ENCODE data around the gene PITX2. TPM values are rescaled to one million over a fixed set of nuclear protein-coding genes. Genes with fewer than 3 reads are reported as not detected.

The PITX2 gene
- total and polyA plus RNA-seq, 2 of the 13 experiments (the other 11 are each of a cell fraction or from before 2014, with no cell fraction given): not detected

DNA sequence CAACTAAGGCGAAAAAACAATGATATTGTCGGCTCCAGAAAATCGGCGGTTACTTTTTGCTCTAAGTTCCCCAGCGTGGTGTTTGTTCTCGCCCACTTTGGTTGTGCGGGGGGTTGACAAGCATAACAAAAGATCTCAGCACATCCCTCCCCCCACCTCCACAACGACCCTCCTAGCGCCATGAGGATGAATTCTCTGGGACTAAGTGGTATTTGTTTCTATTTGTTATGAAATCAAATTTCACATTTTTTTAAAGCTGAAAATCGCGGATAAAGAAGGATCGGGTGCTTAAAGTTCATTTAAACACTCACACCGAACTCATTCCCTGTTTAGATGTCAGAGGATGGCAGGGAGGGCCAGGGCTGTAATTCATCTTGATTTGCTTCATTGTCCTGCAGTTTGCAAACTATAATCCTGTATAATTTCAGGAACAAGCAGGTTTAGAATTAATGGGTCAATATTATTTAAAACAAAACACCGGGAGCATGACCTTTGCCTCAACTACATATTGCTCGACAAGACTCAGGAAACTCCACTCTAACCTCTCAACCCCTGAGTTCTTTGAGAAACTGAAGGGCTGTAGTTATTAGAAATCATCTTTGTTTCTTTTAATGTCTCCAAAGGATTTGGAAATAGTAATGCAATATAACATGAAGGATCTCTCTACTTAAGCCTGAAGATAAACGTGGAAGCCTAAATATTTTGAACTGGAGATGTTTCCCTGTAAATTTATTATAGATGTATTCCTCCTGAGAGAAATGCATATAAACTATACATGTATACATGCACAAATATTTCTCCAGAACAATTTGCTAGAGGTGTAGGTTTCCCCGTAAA is 6.4 kb downstream of the PITX2 start:
- no peaks in the 10 kb centered on the region for H3K36me3 ChIP-seq (replicated peaks in 1 of 2; ENCODE audit: control insufficient read depth in 1 of 2, insufficient read depth in 2 of 2, low read length in 2 of 2)
- H3K9ac ChIP-seq (ENCODE audit: insufficient read depth, low read depth, low read length): no peak overlapping the region
- H3K4me2 ChIP-seq (ENCODE audit: low read depth, low read length): peak overlapping the region; percentile 63
- H4K20me1 ChIP-seq (ENCODE audit: insufficient read depth, low read length): no peaks in the 10 kb centered on the region
- ChIA-PET CTCF (ENCODE audit: low intra/inter-chr PET ratio, low total read pairs) (no interaction called here), POLR2A (no interaction called here)
- no peaks in the 10 kb centered on the region for H3K9me3 ChIP-seq (ENCODE audit: low read length)
- no peak overlapping the region for H3K27ac ChIP-seq (ENCODE audit: extremely low read length, insufficient read depth, low read length)
- no TSS peak for BruUV-seq (replicated peaks)
- H3K79me2 ChIP-seq (ENCODE audit: insufficient read depth, low read length): no peaks in the 10 kb centered on the region
- H3K27me3 ChIP-seq (ENCODE audit: control insufficient read depth in 1 of 2, insufficient read depth in 2 of 2, low read length in 2 of 2): peaks cover 3 to 71% of the 10 kb centered on the region in 2 experiments
- no peak overlapping the region for H2AFZ ChIP-seq (ENCODE audit: low read length)
- in situ Hi-C loops (cut with HindIII; ENCODE audit: extremely low pct_ligation_motif_present, low pct_unique_long_range_greater_than_20kb): no loop called here
- H3K4me1 ChIP-seq (ENCODE audit: insufficient read depth, low read length): 0 out of 2 replicates have a peak, but pooled peaks cover 12% of the 10 kb centered on the region
- intact Hi-C loops (cut with micrococcal nuclease; ENCODE audit: unreplicated experiment): no loop called here
- no peak for FAIRE-seq
- TF ChIP-seq, protein P1, sequence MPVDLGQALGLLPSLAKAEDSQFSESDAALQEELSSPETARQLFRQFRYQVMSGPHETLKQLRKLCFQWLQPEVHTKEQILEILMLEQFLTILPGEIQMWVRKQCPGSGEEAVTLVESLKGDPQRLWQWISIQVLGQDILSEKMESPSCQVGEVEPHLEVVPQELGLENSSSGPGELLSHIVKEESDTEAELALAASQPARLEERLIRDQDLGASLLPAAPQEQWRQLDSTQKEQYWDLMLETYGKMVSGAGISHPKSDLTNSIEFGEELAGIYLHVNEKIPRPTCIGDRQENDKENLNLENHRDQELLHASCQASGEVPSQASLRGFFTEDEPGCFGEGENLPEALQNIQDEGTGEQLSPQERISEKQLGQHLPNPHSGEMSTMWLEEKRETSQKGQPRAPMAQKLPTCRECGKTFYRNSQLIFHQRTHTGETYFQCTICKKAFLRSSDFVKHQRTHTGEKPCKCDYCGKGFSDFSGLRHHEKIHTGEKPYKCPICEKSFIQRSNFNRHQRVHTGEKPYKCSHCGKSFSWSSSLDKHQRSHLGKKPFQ (CRISPR knock-in tag; IDR thresholded peaks at IDR 0.05; ENCODE audit: insufficient replicate concordance): no peak
- TF ChIP-seq CBX2 (IDR thresholded peaks at IDR 0.05; ENCODE audit: low read depth, low read length) (peak; percentile 88), CBX2 (CRISPR knock-in tag; IDR thresholded peaks at IDR 0.05; ENCODE audit: low read depth) (no peak)
- WGBS (ENCODE audit: low lambda C conversion rate): 16% methylated on average over 17 of the region's 17 CpGs
- no peak for ATAC-seq
- no peak for DNase-seq (ENCODE audit: low spot score)
- H3K4me3 ChIP-seq (replicated peaks in 1 of 3; ENCODE audit: insufficient read depth in 1 of 3, low read depth in 2 of 3, low read length in 3 of 3): no peak overlapping the region
